Mesodermal cell (in vitro differentiated cells): ENCODE measurements around the gene CGAS. TPM values are rescaled to one million over a fixed set of nuclear protein-coding genes. Genes with fewer than 3 reads are reported as not detected.

Source experiments
- H3K27ac ChIP-seq: 2 replicates; pipeline ENCODE4 v1.7.0; 2013; ENCODE audit warnings: mild to moderate bottlenecking, low read depth, low read length, moderate library complexity; ENCODE audit not compliant: severe bottlenecking
- H3K36me3 ChIP-seq: 2 replicates; pipeline ENCODE4 v1.7.1; 2013; ENCODE audit warnings: mild to moderate bottlenecking, low read length, moderate library complexity; ENCODE audit not compliant: control insufficient read depth, insufficient read depth
- H3K4me1 ChIP-seq: one replicate; pipeline ENCODE4 v1.7.1; 2013; ENCODE audit warnings: mild to moderate bottlenecking, low read length; ENCODE audit not compliant: insufficient read depth, control insufficient read depth, poor library complexity, severe bottlenecking
- H3K4me3 ChIP-seq: 2 replicates; pipeline ENCODE4 v1.7.0; 2013; ENCODE audit warnings: low read length, control low read depth, mild to moderate bottlenecking; ENCODE audit not compliant: insufficient read depth, poor library complexity, severe bottlenecking; ENCODE audit errors: extremely low read depth
- H3K9me3 ChIP-seq: 2 replicates; pipeline ENCODE4 v1.7.1; 2013; ENCODE audit warnings: mild to moderate bottlenecking, low read length, moderate library complexity; ENCODE audit not compliant: control insufficient read depth
- WGBS, 2 experiments: methylation state at CpG; one replicate each; pipeline ENCODE4 v1.1.5; 2013; ENCODE audit warnings: missing lambda C conversion rate in 2 of 2; ENCODE audit not compliant: insufficient coverage in 2 of 2; 5-methylcytosine and 5-hydroxymethylcytosine counted together
- polyA plus RNA-seq, 2 experiments: library from polyadenylated mRNA; stranded (reverse); fragments of 50-300 nt; gene quantifications; one replicate each; pipeline ENCODE4 v1.2.3, GENCODE V29; 2013

CGAS gene
- 0.26 TPM for polyA plus RNA-seq (2013, experiment 1 of 2)
- 0.51 TPM for polyA plus RNA-seq (2013, experiment 2 of 2)

DNA sequence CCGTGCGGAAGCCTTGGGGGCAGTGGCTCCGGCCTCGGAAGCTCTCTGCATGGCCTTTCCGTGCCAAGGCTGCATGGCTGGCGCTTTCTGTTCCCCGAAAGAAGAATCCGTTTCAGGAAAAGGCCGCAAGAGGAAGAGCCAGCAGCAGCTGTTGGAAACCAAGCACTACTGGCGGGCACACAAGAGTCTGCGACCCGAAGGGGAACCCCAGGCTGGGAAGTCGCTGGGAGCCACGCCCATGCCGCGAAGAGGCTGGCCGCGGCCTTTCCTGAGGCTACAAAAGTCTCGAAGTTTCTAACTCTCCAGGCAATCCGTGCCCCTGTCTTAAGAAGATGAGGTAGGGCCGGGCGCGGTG, at the start of gene CGAS:
Gene CGAS, minus strand, starts transcription at position 191 of the 355 bp plus-strand sequence. Its CDS starts 116 bp downstream, at position 75.
- WGBS, 2 experiments, result 34 to 35% methylated on average over 23 of the region's 23 CpGs
- H3K4me3 ChIP-seq, result peak within 1 kb of the TSS; percentile 26
- H3K36me3 ChIP-seq, result no peaks in the 10 kb centered on the region
- no peaks in the 10 kb centered on the region for H3K9me3 ChIP-seq
- H3K4me1 ChIP-seq, result no peaks in the 10 kb centered on the region
- H3K27ac ChIP-seq, result no peak within 1 kb of the TSS

DNA sequence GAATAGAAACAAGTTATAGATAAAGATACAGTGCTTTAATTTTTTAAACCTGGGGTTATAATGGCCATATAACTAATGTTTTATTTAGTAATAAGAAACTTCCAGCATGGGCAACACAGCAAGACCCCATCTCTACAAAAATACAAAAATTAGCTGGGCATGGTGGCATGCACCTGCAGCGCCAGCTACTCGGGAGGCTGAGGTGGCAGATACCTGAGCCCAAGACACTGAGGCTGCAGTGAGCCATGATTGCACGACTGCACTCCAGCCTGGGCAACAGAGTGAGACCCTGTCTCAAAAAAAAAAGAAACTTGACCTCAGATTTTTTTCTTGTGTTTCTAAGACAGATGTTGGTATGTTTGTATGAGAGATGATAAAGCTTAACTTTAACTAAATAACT, 45.8 kb upstream of the CGAS start:
- no peak overlapping the region for H3K4me3 ChIP-seq
- WGBS, 2 experiments, result 84 to 100% methylated on average over 3 of the region's 3 CpGs
- H3K4me1 ChIP-seq, result no peaks in the 10 kb centered on the region
- H3K27ac ChIP-seq, result no peak overlapping the region
- peaks cover 69% of the 10 kb centered on the region for H3K36me3 ChIP-seq
- H3K9me3 ChIP-seq, result no peaks in the 10 kb centered on the region

DNA sequence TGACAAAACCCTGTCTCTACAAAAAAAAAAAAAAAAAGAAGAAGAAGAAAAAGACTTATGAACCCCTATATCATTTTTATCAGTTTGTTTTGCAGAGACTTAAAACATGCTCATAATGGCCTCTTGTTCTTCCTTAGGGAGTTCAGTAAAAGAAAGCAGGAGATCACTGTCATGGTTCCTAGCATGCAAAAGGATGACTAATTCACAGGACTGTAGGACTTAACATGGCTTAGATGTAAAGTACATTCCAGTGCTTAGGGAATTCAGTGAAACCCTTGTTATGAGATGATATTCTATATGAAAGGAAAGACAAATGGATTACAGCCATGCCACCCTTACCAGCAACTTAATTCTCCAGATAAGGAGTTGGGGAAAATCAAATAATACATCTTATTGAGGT, 39.3 kb upstream of the CGAS start:
- H3K9me3 ChIP-seq, result peaks cover 4% of the 10 kb centered on the region
- H3K4me3 ChIP-seq, result no peak overlapping the region
- H3K4me1 ChIP-seq, result no peaks in the 10 kb centered on the region
- peaks cover 60% of the 10 kb centered on the region for H3K36me3 ChIP-seq
- H3K27ac ChIP-seq, result no peak overlapping the region

DNA sequence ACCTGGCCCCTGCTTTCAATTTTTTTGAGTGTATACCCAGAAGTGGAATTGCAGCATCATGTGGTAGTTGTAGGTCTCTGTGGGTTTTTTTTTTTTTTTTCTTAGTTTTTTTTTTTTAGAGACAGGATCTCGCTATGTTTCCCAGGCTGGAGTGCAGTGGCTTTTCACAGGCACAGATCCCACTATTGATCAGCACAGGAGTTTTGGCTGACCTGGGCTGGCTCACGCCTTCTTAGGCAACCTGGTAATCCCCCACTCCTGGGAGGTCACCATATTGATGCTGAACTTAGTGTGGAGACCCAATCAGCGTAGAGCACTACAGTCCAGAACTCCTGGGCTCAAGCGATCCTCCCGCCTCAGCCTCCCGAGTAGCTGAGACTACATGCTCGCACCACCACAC, 35.4 kb upstream of the CGAS start:
- no peak overlapping the region for H3K4me3 ChIP-seq
- H3K36me3 ChIP-seq, result peaks cover 73% of the 10 kb centered on the region
- H3K9me3 ChIP-seq, result peaks cover 4% of the 10 kb centered on the region
- no peaks in the 10 kb centered on the region for H3K4me1 ChIP-seq
- H3K27ac ChIP-seq, result no peak overlapping the region
- 91 to 93% methylated on average over 6 of the region's 7 CpGs for WGBS, 2 experiments

DNA sequence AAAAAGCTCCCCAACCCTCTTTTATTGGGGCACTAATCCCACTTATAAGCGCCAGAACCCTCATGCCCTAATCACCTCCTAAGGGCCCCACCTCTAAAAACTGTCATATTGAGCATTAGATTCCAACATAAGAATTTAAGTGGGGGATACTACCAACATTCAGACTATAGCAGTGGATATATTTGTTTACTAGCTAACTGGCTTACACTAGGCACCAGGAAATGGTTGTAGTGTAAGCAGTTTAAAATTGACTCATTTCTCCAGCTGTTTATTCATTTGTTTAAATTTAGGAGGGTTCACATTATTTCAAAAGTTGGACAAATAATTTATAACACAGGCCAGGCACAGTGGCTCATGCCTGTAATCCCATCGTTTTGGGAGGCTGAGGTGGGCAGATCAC, 32.3 kb upstream of the CGAS start:
- Histone ChIP-seq H3K4me3 (no peak overlapping the region), H3K4me1 (no peaks in the 10 kb centered on the region), H3K27ac (no peak overlapping the region), H3K9me3 (no peaks in the 10 kb centered on the region), H3K36me3 (peaks cover 79% of the 10 kb centered on the region)
- 67% methylated on average over 1 of the region's 2 CpGs; no CpG with 5 or more reads in 1 of the 2 experiments for WGBS, 2 experiments

DNA sequence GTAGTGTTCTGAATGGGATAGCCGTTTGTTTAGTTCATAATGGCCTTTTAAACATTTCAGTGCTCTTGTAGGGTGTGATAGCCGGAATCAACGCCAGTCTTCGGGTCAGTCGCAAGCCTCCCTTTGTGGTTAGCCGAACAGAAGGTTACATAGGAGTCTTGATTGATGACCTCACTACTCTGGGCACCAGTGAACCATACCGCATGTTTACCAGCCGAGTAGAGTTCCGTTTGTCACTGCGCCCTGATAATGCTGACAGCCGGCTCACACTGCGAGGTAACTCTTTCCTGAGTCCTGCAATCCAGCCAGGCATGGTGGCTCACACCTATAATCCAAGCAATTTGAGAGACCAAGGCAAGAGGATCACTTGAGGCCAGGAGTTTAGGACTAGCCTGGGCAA, 29.9 kb upstream of the CGAS start:
- Histone ChIP-seq H3K27ac (no peak overlapping the region), H3K4me1 (no peaks in the 10 kb centered on the region), H3K36me3 (peaks cover 74% of the 10 kb centered on the region), H3K9me3 (no peaks in the 10 kb centered on the region), H3K4me3 (no peak overlapping the region)
- 96 to 98% methylated on average over 11 to 12 of the region's 12 CpGs for WGBS, 2 experiments

DNA sequence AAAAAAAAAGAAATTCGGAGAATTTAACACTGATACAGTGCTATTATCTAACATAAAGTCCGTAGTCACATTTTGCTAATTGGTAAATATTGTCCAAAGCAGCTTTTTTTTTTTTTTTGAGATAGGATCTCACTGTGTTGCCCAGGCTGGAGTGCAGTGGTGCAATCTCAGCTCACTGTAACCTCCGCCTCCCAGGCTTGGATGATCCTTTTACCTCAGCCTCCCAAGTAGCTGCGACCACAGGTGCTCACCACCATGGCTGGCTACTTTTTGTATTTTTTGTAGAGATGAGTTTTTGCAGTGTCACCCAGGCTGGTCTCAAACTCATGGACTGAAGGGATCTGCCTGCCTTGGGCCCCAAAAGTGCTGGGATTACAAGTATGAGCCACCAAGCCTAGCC, 25.3 kb upstream of the CGAS start:
- no peaks in the 10 kb centered on the region for H3K4me1 ChIP-seq
- peaks cover 76% of the 10 kb centered on the region for H3K36me3 ChIP-seq
- WGBS, 2 experiments, result 78 to 100% methylated on average over 1 to 2 of the region's 4 CpGs
- H3K4me3 ChIP-seq, result no peak overlapping the region
- H3K27ac ChIP-seq, result no peak overlapping the region
- no peaks in the 10 kb centered on the region for H3K9me3 ChIP-seq

DNA sequence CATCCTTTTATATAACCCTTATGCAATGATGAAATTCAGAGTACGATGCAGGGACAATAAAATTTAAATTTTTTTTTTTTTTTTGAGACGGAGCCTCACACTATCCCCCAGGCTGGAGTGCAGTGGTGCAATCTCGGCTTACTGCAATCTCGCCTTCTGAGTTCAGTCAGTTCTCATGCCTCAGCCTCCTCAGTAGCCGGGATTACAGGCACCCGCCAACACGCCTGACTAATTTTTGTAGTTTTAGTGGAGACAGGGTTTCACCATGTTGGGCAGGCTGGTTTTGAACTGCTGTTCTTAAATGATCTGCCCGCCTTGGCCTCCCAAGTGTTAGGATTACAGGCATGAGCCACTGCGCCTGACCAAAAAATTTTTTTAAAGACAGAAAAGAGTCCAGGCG, 24.6 kb upstream of the CGAS start:
- Histone ChIP-seq H3K4me1 (no peaks in the 10 kb centered on the region), H3K36me3 (peaks cover 69% of the 10 kb centered on the region), H3K4me3 (no peak overlapping the region), H3K9me3 (no peaks in the 10 kb centered on the region), H3K27ac (no peak overlapping the region)
- 100% methylated on average over 6 to 9 of the region's 10 CpGs for WGBS, 2 experiments

DNA sequence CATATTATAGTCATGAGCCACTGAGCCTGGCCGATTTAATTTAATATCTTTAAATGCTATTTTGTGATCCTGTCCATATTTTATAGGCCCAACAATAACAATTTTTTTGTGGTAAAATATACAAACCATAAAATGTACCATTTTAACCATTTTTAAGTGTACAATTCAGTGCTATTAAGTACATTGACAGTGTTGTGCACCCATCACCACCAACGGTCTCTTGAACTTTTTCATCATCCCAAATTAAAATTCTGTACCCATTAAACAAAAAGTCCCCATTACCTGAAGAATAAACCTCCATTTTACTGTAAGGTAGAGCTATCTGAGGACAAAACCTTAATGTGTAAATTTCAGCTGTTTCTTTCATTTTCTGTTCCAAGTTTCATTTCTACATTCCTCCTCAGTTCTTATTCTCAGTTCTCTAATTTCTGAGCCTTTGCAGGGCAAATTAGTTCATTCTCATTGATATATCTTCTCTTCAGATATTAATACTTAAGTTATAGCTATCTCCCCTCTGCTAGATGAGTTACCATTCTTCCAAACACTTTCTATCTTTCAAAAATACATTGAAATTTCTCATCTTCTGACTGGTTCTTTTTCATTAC, 19.7 kb upstream of the CGAS start:
- no CpG with 5 or more reads among the region's 2 CpGs for WGBS, 2 experiments
- H3K36me3 ChIP-seq, result peaks cover 74% of the 10 kb centered on the region
- no peak overlapping the region for H3K4me3 ChIP-seq
- no peak overlapping the region for H3K27ac ChIP-seq
- H3K4me1 ChIP-seq, result no peaks in the 10 kb centered on the region
- H3K9me3 ChIP-seq, result no peaks in the 10 kb centered on the region

DNA sequence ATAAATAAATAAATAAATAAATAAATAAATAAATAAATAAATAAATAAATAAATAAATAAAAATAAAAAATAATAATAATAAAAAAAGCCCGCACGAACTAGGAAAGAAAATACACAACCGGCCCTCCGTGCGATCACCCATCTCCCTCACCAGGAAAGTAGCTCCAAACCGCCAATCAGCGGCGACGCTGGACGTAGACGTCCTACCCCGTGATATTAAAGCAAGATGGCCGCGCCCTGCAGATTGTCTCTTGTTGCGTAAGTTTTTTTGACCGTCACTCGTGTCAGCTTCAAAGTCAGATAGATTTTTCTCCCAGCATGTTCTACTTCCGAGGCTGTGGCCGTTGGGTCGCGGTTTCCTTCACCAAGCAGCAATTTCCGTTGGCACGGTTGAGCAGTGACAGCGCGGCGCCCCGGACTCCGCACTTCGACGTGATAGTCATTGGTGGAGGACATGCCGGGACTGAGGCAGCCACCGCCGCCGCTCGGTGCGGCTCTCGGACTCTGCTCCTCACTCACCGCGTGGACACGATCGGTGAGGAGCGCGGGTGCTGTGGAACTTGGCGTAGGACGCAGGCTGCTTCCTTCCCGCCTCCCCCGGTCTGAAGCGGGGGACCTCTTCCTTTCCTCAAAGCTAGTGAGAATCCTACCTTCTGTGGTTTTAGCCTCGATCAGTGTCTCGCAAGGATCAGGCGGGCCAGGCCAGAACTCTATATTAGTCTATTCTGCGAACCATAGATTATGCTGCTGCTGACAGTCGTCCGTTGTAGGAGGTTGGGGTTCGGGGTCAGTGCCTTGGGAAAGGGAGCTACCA, 9.6 kb upstream of the CGAS start, which contains the start of gene MTO1:
Gene MTO1, plus strand, starts transcription at position 201 of the 814 bp plus-strand sequence. Its CDS starts 118 bp downstream, at position 319.
- Histone ChIP-seq H3K27ac (peak within 1 kb of the TSS; percentile 92), H3K9me3 (no peaks in the 10 kb centered on the region), H3K4me1 (peaks cover 3% of the 10 kb centered on the region), H3K4me3 (peak within 1 kb of the TSS; percentile 96), H3K36me3 (peaks cover 16% of the 10 kb centered on the region)
- 1 to 6% methylated on average over 52 to 53 of the region's 55 CpGs for WGBS, 2 experiments

DNA sequence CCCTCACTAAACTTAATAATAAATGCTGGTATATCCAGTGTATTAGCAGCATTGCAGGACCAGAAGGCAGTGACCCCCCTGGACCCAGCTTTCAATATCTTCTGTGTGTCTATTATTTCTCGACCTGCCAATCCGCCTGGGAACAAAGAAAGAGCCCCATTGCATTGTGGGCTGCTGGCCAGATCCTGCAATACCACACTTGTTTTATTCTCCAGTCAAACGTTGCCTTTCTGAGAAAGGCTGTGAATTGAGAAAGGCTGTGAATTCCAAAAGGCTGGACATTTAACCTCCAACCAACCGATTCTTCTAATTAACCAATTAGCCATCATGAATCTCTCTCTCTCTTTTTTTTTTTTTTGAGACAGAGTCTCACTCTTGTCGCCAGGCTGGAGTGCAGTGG, 8.0 kb upstream of the CGAS start:
- H3K9me3 ChIP-seq, result no peaks in the 10 kb centered on the region
- H3K4me1 ChIP-seq, result peaks cover 3% of the 10 kb centered on the region
- 79 to 100% methylated on average over 3 to 4 of the region's 5 CpGs for WGBS, 2 experiments
- no peak overlapping the region for H3K27ac ChIP-seq
- H3K4me3 ChIP-seq, result no peak overlapping the region
- H3K36me3 ChIP-seq, result peaks cover 9% of the 10 kb centered on the region
